Gastrocnemius medialis (tissue), 4 donors: ENCODE results near the gene RBFOX2. TPM values are rescaled to one million over a fixed set of nuclear protein-coding genes. Genes with fewer than 3 reads are reported as not detected.
"Not testable (repeated sequence)": the region's sequence is repeated elsewhere in the genome, so short reads cannot be mapped to it uniquely, and the experiment has no call there.

Experiments used
- ATAC-seq, 2 donors: fragments of 150-250 bp; one replicate each; pipeline ENCODE4 v1.9.1; 2016
- DNase-seq, 2 donors: peaks; one replicate each; pipeline ENCODE4 v3.0.0-alpha.2; 2019
- H3K27ac ChIP-seq, 4 donors: fragments of 200-600 bp; sonication (generic); 1 replicate in 1 of 4; 2 replicates in 3 of 4; pipeline ENCODE4 v1.5.1; 2016 to 2018; ENCODE audit warnings: mild to moderate bottlenecking in 2 of 4, moderate library complexity in 1 of 4
- H3K27me3 ChIP-seq, 3 donors: fragments of 200-600 bp; sonication (generic) in 2 of 3; 1 replicate in 1 of 3; 2 replicates in 2 of 3; pipeline versions ENCODE4 v1.5.1 to v1.6.0; 2016 to 2019; ENCODE audit warnings: mild to moderate bottlenecking in 1 of 3, moderate library complexity in 1 of 3
- H3K36me3 ChIP-seq, 2 donors: fragments of 200-600 bp; sonication (generic) in 1 of 2; one replicate each; pipeline ENCODE4 v1.5.1; 2017 to 2018
- H3K4me1 ChIP-seq, 2 donors: fragments of 200-600 bp; sonication (generic) in 1 of 2; one replicate each; pipeline ENCODE4 v1.5.1; 2016 to 2017; ENCODE audit warnings: mild to moderate bottlenecking in 2 of 2
- H3K4me3 ChIP-seq, 4 donors: fragments of 200-600 bp; sonication (generic) in 3 of 4; 1 replicate in 1 of 4; 2 replicates in 3 of 4; pipeline ENCODE4 v1.5.1; 2016 to 2019; ENCODE audit warnings: mild to moderate bottlenecking in 2 of 4
- H3K9me3 ChIP-seq, 3 donors: fragments of 200-600 bp; sonication (generic) in 2 of 3; 1 replicate in 1 of 3; 2 replicates in 2 of 3; pipeline ENCODE4 v1.5.1; 2016 to 2019
- POLR2A ChIP-seq, 2 donors: fragments of 450-650 bp; IDR thresholded peaks; one replicate each; pipeline ENCODE4 v1.6.1; 2017; ENCODE audit warnings: antibody characterized with exemption in 2 of 2, mild to moderate bottlenecking in 2 of 2, moderate library complexity in 2 of 2
- in situ Hi-C, 4 donors: fragments of 200-750 bp; cut with MboI; loops; one replicate each; pipeline versions ENCODE4 v1.15.0 to v1.8.0; 2017; ENCODE audit warnings: low sequenced_read_pairs in 4 of 4
- intact Hi-C: fragments of 100-400 bp; cut with DNase I; formaldehyde crosslinking; loops from one replicate; pipeline ENCODE4 v1.15.1; 2023; ENCODE audit warnings: low total_unique reads
- total RNA-seq, 4 donors: library from RNA; depleted of rRNA; stranded (reverse); fragments of >200 nt; gene quantifications; one replicate each; pipeline versions ENCODE4 v1.1.0 to v1.2.3, GENCODE V29; 2016
- TF ChIP-seq, protein P1 (sequence below), 5 experiments: fragments of 450-650 bp in 3 of 5; fragments of 200-600 bp in 2 of 5; sonication (generic) in 2 of 5; IDR thresholded peaks in 4 of 5; conservative IDR thresholded peaks in 1 of 5; 1 replicate in 4 of 5; 2 replicates in 1 of 5; pipeline ENCODE4 v1.5.1; 2016 to 2019; ENCODE audit warnings: antibody characterized with exemption in 5 of 5, mild to moderate bottlenecking in 3 of 5, moderate library complexity in 3 of 5

RBFOX2 gene
- total RNA-seq, 4 donors from 2014 or later, result 26.0 to 32.1 (median 28.6) TPM

DNA sequence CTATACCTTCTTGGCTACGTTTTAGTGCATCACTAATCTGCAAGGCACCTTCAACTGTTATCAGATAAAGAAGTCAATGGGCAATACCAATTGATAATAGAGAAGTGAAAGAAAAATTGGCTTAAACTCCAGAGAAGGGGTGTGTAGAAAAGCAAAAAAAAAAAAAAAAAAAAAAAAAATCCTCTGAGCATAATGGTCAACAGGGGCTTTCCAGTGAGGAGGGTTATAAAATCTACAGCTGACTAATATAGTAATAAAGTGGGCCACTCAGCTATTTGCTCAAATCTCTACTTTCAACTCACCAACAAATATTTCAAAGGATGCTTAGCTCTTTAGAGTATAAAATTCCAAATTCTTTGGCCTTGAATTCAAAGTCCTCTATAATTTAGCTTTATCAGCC, 233.1 kb downstream of the RBFOX2 start:
- H3K27ac ChIP-seq, result peak overlapping the region in 3 of 4 donors; percentile 3 to 71 (median 62)
- no peak for ATAC-seq
- no peak for DNase-seq
- in situ Hi-C loops (no loop called here), intact Hi-C loops (no loop called here)
- H3K27me3 ChIP-seq, result no peaks in the 10 kb centered on the region
- H3K9me3 ChIP-seq, result no peaks in the 10 kb centered on the region
- no peak overlapping the region for H3K4me3 ChIP-seq
- no peaks in the 10 kb centered on the region for H3K36me3 ChIP-seq
- H3K4me1 ChIP-seq, result peaks cover 20 to 36% of the 10 kb centered on the region in 2 donors
- TF ChIP-seq, protein P1, sequence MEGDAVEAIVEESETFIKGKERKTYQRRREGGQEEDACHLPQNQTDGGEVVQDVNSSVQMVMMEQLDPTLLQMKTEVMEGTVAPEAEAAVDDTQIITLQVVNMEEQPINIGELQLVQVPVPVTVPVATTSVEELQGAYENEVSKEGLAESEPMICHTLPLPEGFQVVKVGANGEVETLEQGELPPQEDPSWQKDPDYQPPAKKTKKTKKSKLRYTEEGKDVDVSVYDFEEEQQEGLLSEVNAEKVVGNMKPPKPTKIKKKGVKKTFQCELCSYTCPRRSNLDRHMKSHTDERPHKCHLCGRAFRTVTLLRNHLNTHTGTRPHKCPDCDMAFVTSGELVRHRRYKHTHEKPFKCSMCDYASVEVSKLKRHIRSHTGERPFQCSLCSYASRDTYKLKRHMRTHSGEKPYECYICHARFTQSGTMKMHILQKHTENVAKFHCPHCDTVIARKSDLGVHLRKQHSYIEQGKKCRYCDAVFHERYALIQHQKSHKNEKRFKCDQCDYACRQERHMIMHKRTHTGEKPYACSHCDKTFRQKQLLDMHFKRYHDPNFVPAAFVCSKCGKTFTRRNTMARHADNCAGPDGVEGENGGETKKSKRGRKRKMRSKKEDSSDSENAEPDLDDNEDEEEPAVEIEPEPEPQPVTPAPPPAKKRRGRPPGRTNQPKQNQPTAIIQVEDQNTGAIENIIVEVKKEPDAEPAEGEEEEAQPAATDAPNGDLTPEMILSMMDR (IDR thresholded peaks at IDR 0.05 in 4 of 5, conservative IDR thresholded peaks at IDR 0.05 in 1 of 5), result no peak
- no peak for TF ChIP-seq POLR2A (IDR thresholded peaks at IDR 0.05)

DNA sequence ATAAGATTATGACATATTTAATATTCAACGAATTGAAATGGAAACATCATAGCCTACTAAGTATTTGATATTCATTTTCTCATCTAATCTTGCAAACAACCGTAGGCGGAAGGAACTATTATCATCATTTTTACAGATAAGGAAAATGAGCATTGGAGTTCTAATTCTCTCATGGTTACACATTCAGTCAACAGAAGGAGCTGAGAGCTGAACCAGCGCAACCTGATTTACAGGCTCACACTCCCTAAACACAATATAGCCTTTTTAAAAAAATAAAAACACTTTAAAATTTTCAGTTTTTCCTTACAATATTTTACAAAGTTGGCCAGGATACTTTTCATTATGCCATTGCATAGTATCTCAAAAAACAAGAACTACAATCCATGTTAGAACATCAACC, 236.1 kb downstream of the RBFOX2 start:
- Histone ChIP-seq H3K9me3 (no peaks in the 10 kb centered on the region), H3K4me1 (peaks cover 23 to 28% of the 10 kb centered on the region in 2 donors), H3K27me3 (no peaks in the 10 kb centered on the region), H3K36me3 (no peaks in the 10 kb centered on the region), H3K27ac (peak overlapping the region; percentile 4 to 71 (median 56)), H3K4me3 (no peak overlapping the region)
- DNase-seq (no peak), ATAC-seq (no peak)
- in situ Hi-C loops (no loop called here), intact Hi-C loops (no loop called here)
- no peak for TF ChIP-seq POLR2A (IDR thresholded peaks at IDR 0.05)
- TF ChIP-seq, protein P1 (IDR thresholded peaks at IDR 0.05 in 4 of 5, conservative IDR thresholded peaks at IDR 0.05 in 1 of 5), result no peak

DNA sequence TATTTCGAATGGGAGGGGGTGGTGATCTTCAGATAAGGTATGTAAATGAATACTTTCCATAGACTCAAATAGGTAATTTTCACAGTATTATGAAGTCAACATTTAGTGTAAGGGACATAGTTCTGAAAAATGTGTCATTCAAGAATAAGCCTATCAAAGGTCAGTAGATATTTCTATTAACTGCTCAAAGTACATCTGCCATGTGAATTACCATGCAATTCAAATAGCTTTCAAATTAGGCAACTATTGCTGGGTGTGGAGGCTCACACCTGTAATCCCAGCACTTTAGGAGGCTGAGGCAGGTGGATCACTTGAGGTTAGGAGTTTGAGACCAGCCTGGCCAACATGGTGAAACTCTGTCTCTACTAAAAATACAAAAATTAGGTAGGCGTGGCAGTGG, 236.8 kb downstream of the RBFOX2 start:
- DNase-seq, in situ Hi-C loops, ATAC-seq, intact Hi-C loops, H3K36me3 ChIP-seq, H3K4me3 ChIP-seq, H3K9me3 ChIP-seq, H3K27me3 ChIP-seq: not testable (repeated sequence)
- Histone ChIP-seq H3K4me1 (peaks cover 22 to 30% of the 10 kb centered on the region in 2 donors), H3K27ac (peak overlapping the region in 2 of 4 donors; percentile 39 to 62)

DNA sequence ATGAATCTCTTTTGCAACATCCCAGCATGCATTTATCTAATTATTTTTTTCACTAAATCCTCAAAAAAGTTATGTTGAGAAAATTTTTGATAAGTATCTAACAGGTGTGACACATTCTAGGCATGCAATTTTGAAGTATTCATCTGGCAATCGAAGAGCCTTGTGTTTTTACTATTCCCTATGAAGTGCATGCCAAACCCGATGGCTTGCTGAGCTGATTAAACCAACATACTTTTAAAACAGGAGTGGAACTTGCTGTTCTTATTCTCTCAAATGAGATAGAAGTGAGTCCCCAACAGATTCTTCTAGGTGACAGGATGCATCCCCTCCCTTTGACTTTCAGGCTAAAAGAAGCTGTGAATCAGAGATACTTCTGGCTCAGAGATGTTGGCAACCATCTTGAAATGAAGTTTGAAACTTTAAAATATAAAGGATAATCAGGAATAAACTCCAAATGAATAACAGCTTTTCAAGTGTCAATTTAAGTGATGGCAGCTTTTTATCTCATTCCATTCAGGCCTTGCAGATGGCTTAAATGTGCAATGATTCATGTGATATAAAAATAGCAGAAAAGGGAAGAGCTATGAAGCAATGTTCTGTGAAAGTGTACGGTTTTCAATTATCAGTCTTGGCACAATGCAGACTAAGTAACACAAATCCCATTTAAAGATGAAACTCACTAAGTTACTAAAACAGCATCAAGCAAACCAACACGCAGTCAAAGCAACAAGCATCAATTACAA, 243.3 kb downstream of the RBFOX2 start:
- Histone ChIP-seq H3K9me3 (no peaks in the 10 kb centered on the region), H3K27me3 (no peaks in the 10 kb centered on the region), H3K4me3 (no peak overlapping the region), H3K4me1 (peaks cover 50 to 66% of the 10 kb centered on the region in 2 donors), H3K36me3 (no peaks in the 10 kb centered on the region), H3K27ac (peak overlapping the region; percentile 57 to 80 (median 74))
- in situ Hi-C loops (no loop called here), intact Hi-C loops (no loop called here)
- ATAC-seq (peak; percentile 32 to 55), DNase-seq (no peak)
- TF ChIP-seq, protein P1 (IDR thresholded peaks at IDR 0.05 in 4 of 5, conservative IDR thresholded peaks at IDR 0.05 in 1 of 5), result no peak
- no peak for TF ChIP-seq POLR2A (IDR thresholded peaks at IDR 0.05)

DNA sequence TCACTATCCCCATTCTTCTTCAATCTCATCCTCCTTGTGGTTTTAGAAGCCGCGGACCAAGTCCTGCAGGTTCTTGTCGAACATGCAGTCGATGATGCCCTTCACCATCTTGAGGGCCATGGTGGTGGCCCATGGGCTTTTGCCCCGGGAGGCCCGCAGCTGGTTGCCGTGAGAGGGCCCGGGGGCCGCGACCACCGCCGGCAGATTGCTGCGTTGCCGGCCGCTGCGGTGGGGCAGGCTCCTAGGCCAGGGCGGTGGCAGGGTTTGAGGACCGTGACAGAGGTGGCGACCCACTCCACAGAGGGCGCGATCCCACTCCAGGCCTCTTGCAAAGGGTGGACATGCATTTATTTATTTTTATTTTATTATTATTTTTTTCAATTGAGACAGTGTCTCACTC, 244.0 kb downstream of the RBFOX2 start:
- H3K27ac ChIP-seq, result peak overlapping the region; percentile 23 to 82 (median 68)
- in situ Hi-C loops, result no loop called here

More for the DNA sequence above, 244.0 kb downstream of the RBFOX2 start:
- ATAC-seq, result no peak
- no peak overlapping the region for H3K4me3 ChIP-seq
- H3K27me3 ChIP-seq, result no peaks in the 10 kb centered on the region
- H3K36me3 ChIP-seq, result no peaks in the 10 kb centered on the region
- no peaks in the 10 kb centered on the region for H3K9me3 ChIP-seq
- intact Hi-C loops, result loop anchor here (5.0 kb wide), 1 partner anchor 53 kb away; no protein-coding TSS in a partner anchor
- TF ChIP-seq, protein P1 (IDR thresholded peaks at IDR 0.05 in 4 of 5, conservative IDR thresholded peaks at IDR 0.05 in 1 of 5), result no peak
- TF ChIP-seq POLR2A (IDR thresholded peaks at IDR 0.05), result no peak
- DNase-seq, result no peak
- peaks cover 52 to 73% of the 10 kb centered on the region in 2 donors for H3K4me1 ChIP-seq
